GM10266 (cell line): ENCODE results near the gene BRSK1.

Source experiments
- DNase-seq: peaks from one replicate; pipeline ENCODE4 v3.0.0; 2012; ENCODE audit errors: extremely low spot score
- CTCF ChIP-seq: IDR thresholded peaks from 2 replicates; pipeline ENCODE4 v1.5.1; 2012; ENCODE audit warnings: mild to moderate bottlenecking, low read depth; ENCODE audit not compliant: control insufficient read depth, insufficient read depth; ENCODE audit errors: missing control alignments

Gene BRSK1

GRCh38 chr19:55249841-55250240 is 34.0 kb upstream of the BRSK1 start:
- DNase-seq: no peak
- no peak for TF ChIP-seq CTCF

GRCh38 chr19:55250262-55251036 is 33.3 kb upstream of the BRSK1 start:
- no peak for DNase-seq
- no peak for TF ChIP-seq CTCF

GRCh38 chr19:55251341-55252081 is 32.3 kb upstream of the BRSK1 start:
- no peak for TF ChIP-seq CTCF

GRCh38 chr19:55252760-55253663 is 30.8 kb upstream of the BRSK1 start:
- no peak for DNase-seq
- no peak for TF ChIP-seq CTCF

More at GRCh38 chr19:55251341-55252081, 32.3 kb upstream of the BRSK1 start:
- peak; percentile 54 for DNase-seq

- TF ChIP-seq CTCF: no peak
- peak; percentile 84 for DNase-seq
Measured at GRCh38 chr19:55253842-55254624, 29.8 kb upstream of the BRSK1 start.

- no peak for DNase-seq
Measured at GRCh38 chr19:55254625-55254977, 29.2 kb upstream of the BRSK1 start.

More at GRCh38 chr19:55254625-55254977, 29.2 kb upstream of the BRSK1 start:
- TF ChIP-seq CTCF: no peak
